Stimulated activated CD4-positive, alpha-beta T cell treated with anti-CD3 and anti-CD28 coated beads, TNF-alpha, amount 100 ng/mL, for 24 hours (primary cell): ENCODE results near the gene ALPK3.

Source experiments
- DNase-seq, 3 experiments: peaks; one replicate each; pipeline ENCODE4 v3.0.0-alpha.2; 2020; ENCODE audit warnings: low read depth in 3 of 3

Gene ALPK3

GRCh38 chr15:84823282-84823878 lies 6.2 kb downstream of the ALPK3 start:
- DNase-seq, result no peak

DNA sequence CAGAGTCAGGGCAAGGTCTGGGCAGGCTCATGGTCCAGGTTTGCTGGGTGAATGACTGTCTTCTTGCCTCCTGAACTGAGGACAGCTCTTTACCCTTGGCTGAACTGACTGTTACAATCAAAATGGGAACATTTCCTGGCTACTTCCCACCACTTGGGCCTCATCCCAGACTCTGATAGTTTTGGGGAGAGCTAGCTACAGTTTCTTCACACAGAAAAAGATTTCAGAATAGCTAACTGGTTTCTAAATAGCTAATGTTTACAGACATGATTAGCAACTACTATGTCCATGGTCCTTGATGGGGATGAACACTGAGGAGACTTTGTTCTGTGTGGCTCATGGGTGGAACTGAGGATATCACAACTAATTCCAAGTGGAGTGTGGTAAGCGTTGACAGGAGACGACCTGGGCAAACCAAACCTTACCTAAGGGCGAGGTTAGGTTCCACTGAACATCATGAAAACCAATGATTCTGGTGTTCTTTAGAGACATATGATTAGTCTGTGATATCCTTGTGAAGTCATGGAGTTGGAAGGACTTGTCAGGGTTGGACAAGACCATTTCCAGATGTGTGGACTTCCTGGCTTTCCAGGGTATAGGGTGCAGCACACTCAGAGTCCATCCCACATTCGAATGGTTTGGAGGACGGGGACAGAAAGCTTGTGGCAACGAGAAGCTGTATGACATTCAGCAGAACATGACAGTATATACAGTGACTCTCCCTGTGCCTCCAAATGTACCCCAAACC lies 7.3 kb downstream of the ALPK3 start:
- no peak for DNase-seq

DNA sequence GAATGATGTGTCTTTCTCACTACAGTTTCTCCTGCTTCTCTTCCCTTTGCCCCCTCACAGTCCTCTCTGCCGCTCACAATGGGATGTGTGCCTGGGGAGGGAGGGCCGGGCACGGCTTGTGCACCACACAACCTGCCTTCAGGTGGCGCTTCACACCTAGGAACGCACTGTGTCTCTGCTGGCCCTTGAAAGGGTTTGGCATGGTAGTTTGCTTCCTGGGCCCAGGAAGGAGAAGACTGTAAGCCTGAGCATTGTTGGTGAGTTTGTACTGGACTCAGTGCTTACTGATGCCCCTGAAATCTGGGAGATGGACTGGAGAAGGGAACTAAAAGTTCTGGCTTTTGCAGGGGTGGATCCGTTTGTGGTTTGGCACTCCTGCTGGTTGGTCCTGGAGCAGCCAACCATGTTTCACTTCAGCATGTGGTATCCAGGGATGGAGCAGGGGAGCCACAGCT lies 9.2 kb downstream of the ALPK3 start:
- DNase-seq, result no peak

DNA sequence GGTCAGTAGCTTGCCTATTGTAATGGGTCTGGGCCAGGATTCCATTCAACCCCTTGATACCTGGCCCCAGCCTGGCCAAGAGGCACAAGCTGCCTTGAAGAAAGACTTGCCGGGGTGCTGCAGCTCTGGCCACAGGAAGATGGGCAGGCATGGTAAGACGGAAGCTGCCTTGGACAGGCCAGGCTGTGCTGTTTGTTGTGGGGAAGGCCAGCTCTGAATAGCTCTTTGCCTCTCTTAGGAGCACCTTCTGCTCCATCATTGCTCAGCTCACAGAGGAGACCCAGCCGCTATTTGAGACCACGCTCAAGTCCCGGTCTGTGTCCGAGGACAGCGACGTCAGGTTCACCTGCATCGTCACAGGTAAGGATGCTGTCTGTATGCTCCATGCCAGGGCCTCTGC lies 10.1 kb downstream of the ALPK3 start:
- no peak for DNase-seq

DNA sequence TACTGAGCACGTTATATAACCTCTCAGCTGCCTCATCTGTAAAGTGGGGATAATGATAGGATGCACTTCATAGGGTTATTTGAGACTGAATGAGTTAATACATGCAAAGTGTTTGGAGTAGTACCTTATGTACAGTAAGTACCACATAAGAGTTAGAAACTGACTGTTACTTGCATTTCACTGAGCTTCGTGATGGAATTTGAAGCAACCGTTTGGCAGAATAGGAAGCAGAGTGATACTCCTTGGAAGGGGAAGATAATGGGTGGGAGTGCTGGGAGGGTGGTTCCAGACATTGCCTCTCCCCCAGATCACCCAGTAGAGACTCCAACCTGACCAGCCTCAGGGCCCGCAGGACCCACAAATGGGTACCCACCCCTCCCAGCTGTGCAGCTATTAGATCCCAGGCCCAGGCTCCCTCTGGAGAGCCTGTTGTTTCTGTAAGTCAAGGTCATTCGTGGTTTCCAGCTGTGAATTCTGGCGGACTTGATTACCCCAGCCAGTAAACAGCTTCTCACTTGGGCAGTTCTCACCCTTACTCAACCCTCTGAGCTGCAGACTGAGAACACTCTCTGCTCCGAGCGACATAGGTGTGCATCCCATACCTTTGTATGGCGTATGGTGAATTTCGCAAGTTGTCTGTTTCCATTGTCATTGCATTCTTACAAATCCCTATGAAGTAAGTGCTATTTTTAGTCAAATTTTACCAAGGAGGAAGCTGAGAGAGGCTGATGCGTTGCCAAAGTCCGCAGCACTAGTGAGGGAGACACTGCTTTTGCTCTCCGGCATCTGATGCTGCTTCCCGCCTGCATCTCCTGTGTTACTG lies 11.1 kb downstream of the ALPK3 start:
- DNase-seq, result no peak

GRCh38 chr15:84829428-84829827 lies 12.3 kb downstream of the ALPK3 start:
- no peak for DNase-seq

DNA sequence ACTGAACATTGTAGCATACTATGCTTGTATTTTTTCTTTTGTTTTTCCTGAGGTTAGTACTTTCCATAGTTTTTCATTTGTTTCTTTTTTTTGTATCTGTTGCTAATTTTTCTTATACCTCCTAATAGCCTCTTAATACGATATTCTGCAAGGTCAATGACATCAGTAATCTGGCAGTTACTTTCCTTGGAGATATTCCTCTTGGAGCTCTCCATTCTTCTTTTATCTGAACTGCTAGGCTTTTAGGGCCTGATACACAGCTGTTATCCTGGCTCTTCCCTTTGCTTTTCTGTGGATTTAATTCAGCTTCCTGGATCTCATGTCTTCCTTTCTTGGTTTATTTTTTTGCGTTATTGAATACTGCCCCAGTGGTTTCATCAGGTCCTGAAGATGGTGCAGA lies 12.9 kb downstream of the ALPK3 start:
- no peak for DNase-seq

DNA sequence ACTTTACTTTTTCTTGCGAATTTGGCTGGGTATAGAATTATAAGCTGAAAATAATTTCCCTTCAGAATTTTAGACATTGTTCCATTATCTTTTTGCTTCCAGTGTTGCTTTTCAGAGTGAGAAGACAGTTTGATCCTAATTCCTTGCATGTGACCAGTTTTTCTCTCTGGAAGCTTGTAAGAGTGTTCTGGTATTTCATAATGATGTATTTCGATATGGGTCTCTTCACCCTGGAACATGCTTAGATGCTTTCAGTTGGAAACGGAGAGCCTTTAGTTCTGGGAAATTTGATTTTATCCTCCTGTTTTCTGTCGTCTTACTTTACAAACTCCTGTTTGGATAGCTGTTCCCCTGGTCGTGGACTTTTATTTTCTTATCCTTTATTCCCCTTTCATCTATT lies 13.9 kb downstream of the ALPK3 start:
- no peak for DNase-seq

GRCh38 chr15:84831613-84832012 lies 14.5 kb downstream of the ALPK3 start:
- DNase-seq, result no peak

GRCh38 chr15:84832448-84833040 lies 15.4 kb downstream of the ALPK3 start:
- no peak for DNase-seq

DNA sequence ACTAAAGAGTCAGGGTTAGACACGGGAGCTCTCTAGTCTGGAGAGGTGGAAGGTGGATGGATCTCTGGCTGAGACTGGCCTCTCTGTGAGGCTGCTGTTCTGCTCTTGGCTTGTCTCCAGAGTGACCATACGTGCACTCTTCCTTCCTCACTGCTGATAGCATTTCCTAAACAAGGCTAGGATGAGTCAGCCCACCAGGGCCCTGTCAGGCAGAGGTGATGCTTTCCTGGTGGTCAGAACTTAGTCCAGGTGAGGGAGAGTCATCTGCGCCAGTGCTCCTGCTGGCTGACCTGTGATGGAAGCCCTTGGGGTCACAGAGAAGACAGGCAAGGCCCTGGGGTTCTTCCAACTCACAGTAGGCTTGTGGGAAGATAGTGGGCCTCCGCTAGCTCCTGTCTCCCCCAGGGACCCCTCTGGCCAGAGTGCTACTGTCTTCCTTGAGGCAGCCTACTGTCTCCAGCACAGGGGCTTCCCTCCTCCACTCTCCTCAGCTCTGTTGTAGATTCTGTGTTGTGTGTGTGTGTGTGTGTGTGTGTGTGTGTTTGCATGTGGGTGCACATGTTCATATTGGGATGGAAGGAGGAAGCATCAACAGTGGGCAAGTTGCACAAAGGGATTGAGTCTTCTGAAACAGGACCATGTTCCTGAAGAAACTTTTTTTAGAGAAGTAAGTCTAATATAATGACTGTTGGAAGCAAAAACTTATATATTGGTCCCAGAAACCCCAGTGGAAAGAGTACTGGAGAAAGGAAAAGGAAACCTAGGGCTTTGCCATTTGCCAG lies 16.5 kb downstream of the ALPK3 start:
- DNase-seq, result no peak

DNA sequence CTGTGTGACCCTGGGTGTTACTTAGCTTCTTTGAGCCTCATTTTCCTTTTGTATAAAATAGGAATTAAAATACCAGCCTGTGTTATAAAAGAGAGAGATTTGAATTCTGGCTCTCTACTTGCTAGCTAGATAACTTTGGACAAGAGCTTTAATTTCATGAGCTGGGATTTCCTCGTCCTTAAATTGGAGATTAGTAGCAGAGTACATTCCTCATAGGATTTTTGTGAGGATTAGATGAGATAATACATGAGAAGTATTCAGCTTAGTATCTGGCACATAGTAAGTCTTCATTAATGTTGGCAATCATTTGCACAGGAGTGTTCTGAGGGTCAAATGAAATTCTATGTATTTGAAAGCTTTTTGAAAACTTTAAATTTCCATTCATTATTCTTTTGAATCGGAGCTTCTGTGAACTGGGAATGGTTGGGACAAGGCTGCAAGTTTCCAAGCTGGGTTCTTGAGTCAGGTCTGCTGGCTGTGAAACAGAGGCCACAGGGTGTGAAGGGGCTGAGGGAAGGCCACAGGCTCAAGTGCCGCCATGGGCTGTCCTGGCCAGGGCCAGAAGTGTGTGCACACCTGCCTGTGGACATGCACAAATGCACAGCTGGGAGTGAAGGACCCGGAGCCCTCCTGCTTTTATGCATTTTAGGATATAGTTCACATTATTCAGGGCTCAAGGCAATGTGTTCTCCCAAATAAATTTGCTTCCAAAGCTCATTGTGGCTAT lies 17.2 kb downstream of the ALPK3 start:
- no peak for DNase-seq

- no peak for DNase-seq
Measured at GRCh38 chr15:84834969-84835368, 17.8 kb downstream of the ALPK3 start.

GRCh38 chr15:84835661-84836337 lies 18.6 kb downstream of the ALPK3 start:
- no peak for DNase-seq

GRCh38 chr15:84836844-84837243 lies 19.7 kb downstream of the ALPK3 start:
- no peak for DNase-seq

GRCh38 chr15:84839714-84840113 lies 22.6 kb downstream of the ALPK3 start:
- DNase-seq, result no peak

DNA sequence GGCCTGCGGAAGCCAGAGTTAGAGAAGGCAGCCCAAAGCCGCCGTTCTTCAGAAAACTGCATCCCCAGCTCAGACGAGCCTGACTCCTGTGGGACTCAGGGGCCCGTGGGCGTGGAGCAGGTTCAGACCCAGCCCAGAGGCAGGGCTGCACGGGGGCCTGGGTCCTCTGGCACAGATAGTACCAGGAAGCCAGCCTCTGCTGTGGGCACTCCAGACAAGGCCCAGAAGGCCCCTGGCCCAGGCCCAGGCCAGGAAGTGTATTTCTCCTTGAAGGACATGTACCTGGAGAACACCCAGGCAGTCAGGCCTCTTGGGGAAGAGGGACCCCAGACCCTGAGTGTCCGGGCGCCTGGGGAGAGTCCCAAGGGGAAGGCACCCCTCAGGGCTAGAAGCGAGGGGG lies 23.1 kb downstream of the ALPK3 start:
- no peak for DNase-seq

DNA sequence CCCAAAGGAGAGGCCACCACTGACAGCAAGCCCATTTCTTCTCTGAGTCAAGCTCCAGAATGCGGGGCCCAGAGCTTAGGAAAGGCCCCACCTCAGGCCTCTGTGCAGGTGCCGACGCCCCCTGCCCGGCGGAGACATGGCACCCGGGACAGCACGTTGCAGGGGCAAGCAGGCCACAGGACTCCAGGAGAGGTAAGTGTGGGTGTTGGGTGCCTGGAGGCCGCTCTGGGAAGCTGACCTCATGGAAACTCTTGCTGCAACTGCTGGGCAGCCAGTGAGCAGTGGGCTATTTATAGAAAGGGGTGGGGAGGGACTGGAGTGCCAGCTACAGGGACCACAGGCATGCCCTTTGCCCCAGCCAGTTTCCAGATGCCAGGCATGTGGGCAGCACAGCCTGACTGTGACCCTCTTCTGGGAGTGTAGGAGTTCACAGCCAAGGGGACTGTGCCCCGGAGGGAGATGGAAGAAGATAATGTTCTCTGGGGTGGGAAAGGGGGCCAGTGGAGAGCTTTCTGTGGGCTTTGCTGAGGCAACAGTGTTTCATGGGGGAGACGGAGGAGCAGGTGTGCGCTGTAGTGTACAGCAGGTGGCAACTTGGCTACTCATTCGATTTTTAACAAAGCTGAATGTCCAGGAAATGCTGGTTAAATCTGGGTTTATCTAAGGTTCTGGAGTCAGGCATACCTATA lies 23.7 kb downstream of the ALPK3 start:
- DNase-seq, result no peak

DNA sequence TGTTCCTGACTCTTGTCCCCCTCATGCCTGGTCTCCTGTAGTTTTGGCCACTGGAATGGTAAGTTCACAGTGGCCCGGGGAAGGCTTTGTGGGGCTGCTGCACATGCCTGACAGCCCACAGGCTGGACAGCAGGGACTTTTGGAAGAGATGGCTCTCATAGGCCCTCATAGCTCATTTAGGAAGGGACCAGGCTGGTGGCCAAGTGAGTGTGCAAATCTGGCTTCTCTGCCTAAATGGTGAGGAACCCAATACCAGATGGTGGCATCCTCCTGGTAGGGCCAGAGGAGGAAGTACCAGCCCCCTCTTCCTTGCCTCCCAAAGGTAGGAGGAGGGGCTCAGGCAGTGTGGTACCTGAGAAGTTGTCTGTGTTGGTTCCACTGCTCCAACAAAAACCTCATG lies 25.6 kb downstream of the ALPK3 start:
- no peak for DNase-seq

DNA sequence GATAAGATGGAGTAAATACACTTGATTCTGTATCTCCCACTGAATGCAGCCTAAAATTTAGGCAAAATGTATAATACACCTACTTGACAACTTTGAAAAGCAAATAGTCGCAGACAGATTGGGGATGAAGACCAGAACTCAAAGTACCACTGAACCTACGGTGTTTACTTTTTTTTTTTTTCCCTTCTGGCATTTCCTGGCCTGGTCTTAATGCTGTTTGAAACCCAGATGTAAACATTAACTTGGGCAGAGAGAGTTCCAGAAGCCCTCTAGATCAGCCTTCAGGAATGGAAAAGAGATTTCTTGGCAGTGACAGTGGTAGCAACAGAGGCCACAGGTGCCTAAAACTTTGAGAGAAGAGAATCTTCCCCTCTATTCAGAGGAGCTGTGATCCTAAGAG lies 27.8 kb downstream of the ALPK3 start:
- DNase-seq, result no peak
